HEK293 (cell line): ENCODE results near the gene POU2F2.

Experiments used
- CTCF ChIP-seq: fragments of 450-650 bp; formaldehyde crosslinking; IDR thresholded peaks from 2 replicates; pipeline ENCODE4 v1.5.1; 2016; ENCODE audit warnings: missing biosample characterization, missing genetic modification characterization
- EGR2 ChIP-seq: fragments of 450-650 bp; formaldehyde crosslinking; IDR thresholded peaks from 2 replicates; pipeline ENCODE4 v1.5.1; 2016; ENCODE audit warnings: low read depth, missing biosample characterization, missing genetic modification characterization
- FEZF1 ChIP-seq: fragments of 450-650 bp; formaldehyde crosslinking; IDR thresholded peaks from 2 replicates; pipeline ENCODE4 v1.5.1; 2016; ENCODE audit warnings: missing biosample characterization, missing genetic modification characterization
- KLF16 ChIP-seq: fragments of 450-650 bp; formaldehyde crosslinking; IDR thresholded peaks from 2 replicates; pipeline ENCODE4 v1.5.1; 2017; ENCODE audit warnings: missing biosample characterization, missing genetic modification characterization
- KLF17 ChIP-seq: fragments of 450-650 bp; formaldehyde crosslinking; IDR thresholded peaks from 2 replicates; pipeline ENCODE4 v1.5.1; 2016; ENCODE audit warnings: missing biosample characterization, missing genetic modification characterization
- KLF7 ChIP-seq: fragments of 450-650 bp; formaldehyde crosslinking; IDR thresholded peaks from 2 replicates; pipeline ENCODE4 v1.5.1; 2016; ENCODE audit warnings: missing biosample characterization, missing genetic modification characterization, borderline replicate concordance
- OVOL3 ChIP-seq: fragments of 450-650 bp; formaldehyde crosslinking; IDR thresholded peaks from 2 replicates; pipeline ENCODE4 v1.5.1; 2016; ENCODE audit warnings: missing biosample characterization, missing genetic modification characterization
- REST ChIP-seq: fragments of 450-650 bp; formaldehyde crosslinking; IDR thresholded peaks from 2 replicates; pipeline ENCODE4 v1.5.1; 2016; ENCODE audit warnings: missing biosample characterization, missing genetic modification characterization
- ZBTB10 ChIP-seq: fragments of 450-650 bp; formaldehyde crosslinking; IDR thresholded peaks from 2 replicates; pipeline ENCODE4 v1.5.1; 2016; ENCODE audit warnings: missing biosample characterization, missing genetic modification characterization
- ZBTB48 ChIP-seq: fragments of 450-650 bp; formaldehyde crosslinking; IDR thresholded peaks from 2 replicates; pipeline ENCODE4 v1.5.1; 2016; ENCODE audit warnings: missing biosample characterization, missing genetic modification characterization
- ZBTB7A ChIP-seq: fragments of 450-650 bp; formaldehyde crosslinking; IDR thresholded peaks from 2 replicates; pipeline ENCODE4 v1.5.1; 2016; ENCODE audit warnings: low read depth, missing biosample characterization, missing genetic modification characterization
- ZBTB8A ChIP-seq: fragments of 450-650 bp; formaldehyde crosslinking; IDR thresholded peaks from 2 replicates; pipeline ENCODE4 v1.5.1; 2016; ENCODE audit warnings: missing biosample characterization, missing genetic modification characterization
- ZEB2 ChIP-seq: fragments of 450-650 bp; formaldehyde crosslinking; IDR thresholded peaks from 2 replicates; pipeline ENCODE4 v1.5.1; 2016; ENCODE audit warnings: missing biosample characterization, missing genetic modification characterization
- ZFHX2 ChIP-seq: fragments of 450-650 bp; formaldehyde crosslinking; conservative IDR thresholded peaks from 2 replicates; pipeline ENCODE4 v1.5.1; 2016; ENCODE audit warnings: missing biosample characterization, missing genetic modification characterization
- ZNF138 ChIP-seq: fragments of 450-650 bp; formaldehyde crosslinking; IDR thresholded peaks from 2 replicates; pipeline ENCODE4 v1.5.1; 2016; ENCODE audit warnings: missing biosample characterization, missing genetic modification characterization, borderline replicate concordance
- ZNF2 ChIP-seq: fragments of 450-650 bp; formaldehyde crosslinking; IDR thresholded peaks from 2 replicates; pipeline ENCODE4 v1.5.1; 2016; ENCODE audit warnings: missing biosample characterization, missing genetic modification characterization
- ZNF202 ChIP-seq: fragments of 450-650 bp; formaldehyde crosslinking; IDR thresholded peaks from 2 replicates; pipeline ENCODE4 v1.5.1; 2016; ENCODE audit warnings: missing biosample characterization, missing genetic modification characterization, borderline replicate concordance
- ZNF398 ChIP-seq: fragments of 450-650 bp; formaldehyde crosslinking; IDR thresholded peaks from 2 replicates; pipeline ENCODE4 v1.5.1; 2017; ENCODE audit warnings: missing biosample characterization, missing genetic modification characterization
- ZNF416 ChIP-seq: fragments of 450-650 bp; formaldehyde crosslinking; IDR thresholded peaks from 2 replicates; pipeline ENCODE4 v1.5.1; 2016; ENCODE audit warnings: missing biosample characterization, missing genetic modification characterization
- ZNF433 ChIP-seq: fragments of 450-650 bp; formaldehyde crosslinking; IDR thresholded peaks from 2 replicates; pipeline ENCODE4 v1.5.1; 2016; ENCODE audit warnings: missing biosample characterization, missing genetic modification characterization, low read depth
- ZNF501 ChIP-seq: fragments of 450-650 bp; formaldehyde crosslinking; IDR thresholded peaks from 2 replicates; pipeline ENCODE4 v1.5.1; 2016; ENCODE audit warnings: missing biosample characterization, missing genetic modification characterization
- ZNF514 ChIP-seq: fragments of 450-650 bp; formaldehyde crosslinking; IDR thresholded peaks from 2 replicates; pipeline ENCODE4 v1.5.1; 2016; ENCODE audit warnings: missing biosample characterization, missing genetic modification characterization
- ZNF529 ChIP-seq: fragments of 450-650 bp; formaldehyde crosslinking; IDR thresholded peaks from 2 replicates; pipeline ENCODE4 v1.5.1; 2017; ENCODE audit warnings: missing genetic modification characterization, missing biosample characterization; ENCODE audit not compliant: insufficient replicate concordance
- ZNF560 ChIP-seq: fragments of 450-650 bp; formaldehyde crosslinking; IDR thresholded peaks from 2 replicates; pipeline ENCODE4 v1.5.1; 2017; ENCODE audit warnings: missing biosample characterization, missing genetic modification characterization, borderline replicate concordance
- ZNF626 ChIP-seq: fragments of 450-650 bp; sonication (Bioruptor Pico); formaldehyde crosslinking; IDR thresholded peaks from 2 replicates; pipeline ENCODE4 v1.5.1; 2018; ENCODE audit warnings: missing biosample characterization, missing genetic modification characterization, inconsistent platforms
- ZNF707 ChIP-seq: fragments of 450-650 bp; formaldehyde crosslinking; IDR thresholded peaks from 2 replicates; pipeline ENCODE4 v1.5.1; 2016; ENCODE audit warnings: missing biosample characterization, missing genetic modification characterization
- ZNF837 ChIP-seq: fragments of 450-650 bp; formaldehyde crosslinking; IDR thresholded peaks from 2 replicates; pipeline ENCODE4 v1.5.1; 2016; ENCODE audit warnings: missing biosample characterization, missing genetic modification characterization

POU2F2 gene

GRCh38 chr19:42075364-42075615, 57.0 kb downstream of the POU2F2 start (continued):
- TF ChIP-seq ZBTB10 (tag by site-specific recombination) (0 out of 2 replicates have a peak, but pooled peaks have one; percentile 66), ZEB2 (tag by site-specific recombination) (no peak), ZNF138 (tag by site-specific recombination) (no peak), OVOL3 (tag by site-specific recombination) (peak; percentile 74; the same call in 1 of the 2 replicates), REST (tag by site-specific recombination) (peak; percentile 27; the same call in 1 of the 2 replicates), ZNF529 (tag by site-specific recombination) (no peak), ZNF398 (peak; percentile 33; the same call in 1 of the 2 replicates), ZNF837 (tag by site-specific recombination) (no peak), ZFHX2 (tag by site-specific recombination) (no peak), ZNF501 (peak; percentile 94; the same call in 1 of the 2 replicates), ZNF202 (tag by site-specific recombination) (no peak), ZNF560 (tag by site-specific recombination) (no peak), ZNF707 (tag by site-specific recombination) (no peak), ZBTB8A (tag by site-specific recombination) (no peak), ZBTB7A (tag by site-specific recombination) (peak; percentile 65; the same call in 1 of the 2 replicates), CTCF (tag by site-specific recombination) (no peak), ZNF626 (tag by site-specific recombination) (no peak), FEZF1 (tag by site-specific recombination) (no peak; the same call in 1 of the 2 replicates), ZNF433 (tag by site-specific recombination) (no peak), ZNF416 (no peak), EGR2 (no peak), ZNF514 (no peak), KLF16 (tag by site-specific recombination) (no peak), KLF17 (tag by site-specific recombination) (0 out of 2 replicates have a peak, but pooled peaks have one; percentile 62), ZBTB48 (tag by site-specific recombination) (peak; percentile 78; the same call in 1 of the 2 replicates), ZNF2 (0 out of 2 replicates have a peak, but pooled peaks have one; percentile 43), KLF7 (tag by site-specific recombination) (no peak)
